ENCODE results near the gene TENM3.

TENM3 gene

GRCh38 chr4:182752158-182752910 is 509.1 kb downstream of the TENM3 start:
- DNase-seq: no peak

DNA sequence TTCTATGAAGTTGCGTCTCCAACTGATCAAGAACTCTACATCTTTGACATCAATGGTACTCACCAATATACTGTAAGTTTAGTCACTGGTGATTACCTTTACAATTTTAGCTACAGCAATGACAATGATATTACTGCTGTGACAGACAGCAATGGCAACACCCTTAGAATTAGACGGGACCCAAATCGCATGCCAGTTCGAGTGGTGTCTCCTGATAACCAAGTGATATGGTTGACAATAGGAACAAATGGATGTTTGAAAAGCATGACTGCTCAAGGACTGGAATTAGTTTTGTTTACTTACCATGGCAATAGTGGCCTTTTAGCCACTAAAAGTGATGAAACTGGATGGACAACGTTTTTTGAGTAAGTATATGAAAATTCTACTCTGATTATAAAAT is 511.7 kb downstream of the TENM3 start:
- DNase-seq: no peak

- DNase-seq: no peak
Observed at GRCh38 chr4:182756161-182756690, 513.0 kb downstream of the TENM3 start.

DNA sequence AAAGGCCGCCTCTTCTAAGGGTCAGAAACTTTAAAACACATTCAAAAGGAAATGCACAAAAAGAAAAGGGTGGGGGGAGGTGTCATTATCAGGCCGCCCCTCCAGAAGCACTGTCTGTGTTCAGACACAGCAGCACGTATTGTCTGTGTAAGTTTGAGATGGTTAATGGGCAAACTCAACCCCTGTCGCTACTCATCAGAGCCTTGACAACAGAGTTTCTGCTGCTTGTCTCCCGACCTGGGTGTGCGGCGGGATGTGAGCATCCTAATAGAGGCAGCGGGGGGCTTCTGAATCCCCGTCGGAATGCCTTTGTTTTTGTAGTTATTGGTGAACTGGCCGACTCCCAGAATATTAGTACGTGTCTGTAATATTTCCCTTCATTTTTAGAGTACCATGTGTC is 515.1 kb downstream of the TENM3 start:
- no peak for DNase-seq

- no peak for DNase-seq
Observed at GRCh38 chr4:182760551-182761043, 517.4 kb downstream of the TENM3 start.

DNA sequence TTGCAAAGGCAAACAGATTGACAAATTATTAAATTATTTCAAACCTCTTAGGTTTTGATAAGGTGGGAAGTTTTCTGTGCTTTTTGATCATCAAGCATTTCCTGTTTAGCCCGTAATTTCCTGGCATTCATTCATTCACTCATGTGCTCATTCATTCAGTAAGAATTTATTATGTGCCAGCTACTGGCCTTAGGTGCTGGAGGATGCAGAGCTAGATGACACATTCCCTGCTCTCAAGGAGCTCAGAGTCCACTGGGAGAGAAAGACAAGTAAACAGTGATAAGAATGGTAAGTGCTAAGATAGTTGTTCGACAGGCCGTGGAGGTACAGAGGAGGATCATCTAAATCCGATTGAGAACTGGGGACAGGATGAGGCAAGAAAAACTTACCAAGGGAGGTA is 520.9 kb downstream of the TENM3 start:
- no peak for DNase-seq

DNA sequence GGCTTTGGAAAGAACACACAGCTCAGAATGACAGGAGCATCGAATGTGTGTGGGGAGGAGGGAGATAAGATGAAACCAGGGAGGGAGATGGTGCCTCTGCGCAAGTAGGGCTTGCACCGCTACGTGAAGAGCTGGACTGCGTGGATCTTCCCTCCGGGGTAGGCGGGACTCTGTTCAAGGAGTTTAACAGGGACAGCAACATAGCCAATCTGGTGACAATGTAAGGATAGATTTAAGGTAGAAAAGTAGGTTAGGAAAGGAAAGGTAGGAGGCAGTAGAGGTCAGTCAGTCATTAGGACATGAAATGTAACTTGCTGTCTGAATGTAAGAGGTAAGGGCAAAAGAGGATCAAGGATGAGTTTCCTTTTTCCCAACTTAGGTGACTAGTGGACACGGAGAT is 521.4 kb downstream of the TENM3 start:
- no peak for DNase-seq

DNA sequence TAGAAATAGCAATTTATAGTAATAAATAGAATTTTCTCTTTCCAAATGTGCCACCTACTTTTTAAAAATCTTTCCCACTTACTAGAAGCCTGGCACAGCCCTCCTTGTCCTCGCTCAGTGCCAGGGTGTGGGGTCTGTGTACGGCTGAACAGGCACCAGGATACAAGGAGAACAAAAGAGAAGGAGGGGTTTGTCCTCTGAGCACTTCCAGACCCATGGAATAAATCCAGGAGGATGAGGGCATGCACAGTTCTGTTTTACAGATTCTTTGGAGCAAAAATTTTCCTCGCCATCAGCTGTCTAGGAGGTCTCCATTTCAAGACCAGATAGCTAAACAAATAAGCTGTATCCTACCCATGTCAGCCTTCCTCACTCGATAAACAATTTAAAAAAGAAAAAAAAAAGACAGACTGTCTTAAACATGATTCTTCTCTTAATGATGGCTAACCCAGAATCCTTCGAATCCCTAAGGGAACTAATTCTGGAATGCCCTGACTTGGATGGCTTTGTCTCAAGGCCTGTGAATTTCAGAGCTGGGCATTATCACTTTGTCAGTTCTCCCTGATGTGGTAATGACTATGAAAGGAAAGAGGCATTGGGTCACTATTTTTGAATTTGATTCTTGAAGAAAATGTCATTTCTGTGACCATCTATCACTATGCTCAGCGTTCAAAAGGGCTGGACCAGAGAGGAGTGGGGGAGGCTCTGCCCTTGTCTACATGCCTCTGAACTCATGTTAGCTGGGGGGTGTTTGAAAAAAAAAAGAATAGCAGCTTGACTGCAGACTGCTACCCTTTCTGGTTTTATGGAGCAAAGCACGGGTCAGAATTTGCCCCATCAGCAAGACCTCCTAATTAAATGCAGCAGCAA is 523.0 kb downstream of the TENM3 start:
- DNase-seq: no peak

DNA sequence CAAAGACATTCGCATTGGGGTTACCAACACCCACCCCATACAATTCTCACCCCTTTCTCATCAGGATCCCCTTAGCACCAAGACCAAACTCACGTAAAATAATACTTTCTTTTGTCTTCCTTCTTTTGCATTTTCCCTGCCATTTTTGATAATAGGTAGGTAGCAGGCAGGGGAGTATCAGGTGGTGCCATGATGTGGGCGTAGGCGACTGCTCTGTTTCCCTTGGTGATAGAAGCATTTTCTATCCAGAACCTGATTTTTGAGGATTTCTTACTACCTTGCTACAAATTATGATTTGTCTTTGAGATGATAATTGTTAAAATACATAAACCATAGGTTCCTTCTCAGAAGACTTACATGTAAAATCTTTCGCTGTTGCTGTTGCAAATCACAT is 523.7 kb downstream of the TENM3 start:
- no peak for DNase-seq

DNA sequence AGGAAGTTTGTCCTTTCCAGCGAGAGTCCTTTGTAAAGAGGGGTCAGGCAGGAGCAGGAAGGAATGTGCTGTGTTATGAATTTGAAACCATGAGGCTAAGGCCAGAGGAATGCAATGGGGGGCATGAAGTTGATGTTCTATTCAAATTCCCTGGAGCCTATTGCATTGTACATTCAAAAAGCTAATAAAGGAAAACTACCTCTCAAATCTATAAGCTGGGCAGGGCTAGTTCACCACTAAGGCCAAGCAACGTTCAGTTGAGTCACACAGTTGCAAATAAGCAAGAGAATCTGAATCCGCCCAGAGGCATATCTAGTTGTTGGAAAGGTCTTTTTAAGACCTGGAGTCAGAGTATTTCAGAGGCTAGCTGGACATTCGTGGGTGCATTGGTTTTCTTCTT is 525.6 kb downstream of the TENM3 start:
- no peak for DNase-seq

DNA sequence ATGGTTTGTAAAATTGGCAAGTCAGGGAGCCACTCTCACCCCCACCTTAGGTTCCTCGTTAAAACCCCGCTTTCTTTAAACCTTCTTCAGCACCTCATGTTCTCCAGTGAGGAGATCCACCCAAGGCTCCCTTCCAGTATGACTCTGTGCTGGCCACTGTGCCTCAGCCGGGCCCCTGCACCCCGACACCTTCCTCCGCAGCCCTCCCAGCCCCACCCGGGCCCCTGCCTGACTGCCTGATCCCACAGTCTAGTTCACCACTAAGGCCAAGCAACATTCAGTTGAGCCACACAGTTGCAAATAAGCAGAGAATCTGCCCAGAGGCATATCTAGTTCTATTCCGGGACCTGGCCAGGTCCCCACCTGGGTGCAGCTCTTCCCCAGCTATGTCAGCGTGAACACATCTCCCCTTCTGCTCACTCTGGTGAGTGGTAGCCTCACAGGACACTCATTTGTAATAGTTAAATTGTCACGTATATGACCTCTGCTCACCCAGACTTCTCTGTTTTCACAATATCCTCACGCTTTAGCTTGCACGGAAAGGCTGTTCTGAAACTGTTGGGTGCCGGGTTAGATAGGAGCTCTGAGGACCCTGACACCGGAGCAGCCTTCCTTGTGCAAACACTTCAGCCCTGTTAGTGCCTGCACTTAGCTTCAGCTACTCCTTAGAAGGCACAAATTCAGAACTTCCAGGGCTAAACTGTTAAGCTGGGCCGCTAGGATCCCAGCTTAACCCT is 527.2 kb downstream of the TENM3 start:
- DNase-seq: no peak

DNA sequence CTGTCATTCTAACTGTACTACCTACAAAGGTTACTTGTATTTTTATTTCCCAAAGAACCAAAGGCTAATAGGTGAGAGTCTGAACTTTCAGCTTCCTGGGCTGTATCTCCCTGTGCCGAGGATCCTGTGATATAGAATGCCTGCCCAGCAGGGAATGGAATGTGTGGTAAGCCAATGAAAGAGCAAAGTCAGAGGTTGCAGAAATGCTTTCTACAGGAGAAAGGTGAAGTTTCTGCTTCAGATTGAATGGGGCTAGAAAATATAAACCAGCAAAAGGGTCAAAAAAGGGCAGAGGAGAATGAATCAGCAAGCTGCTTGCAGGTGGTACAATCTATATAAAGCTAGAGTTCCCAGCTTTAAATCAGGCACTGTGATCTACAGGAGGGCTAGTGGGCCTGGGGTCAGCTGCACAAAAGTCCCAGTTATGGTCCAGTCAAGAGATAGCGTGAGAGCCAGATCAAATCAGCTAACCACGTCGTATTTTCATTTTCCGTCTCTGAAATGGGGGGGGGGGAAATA is 527.9 kb downstream of the TENM3 start:
- no peak for DNase-seq

DNA sequence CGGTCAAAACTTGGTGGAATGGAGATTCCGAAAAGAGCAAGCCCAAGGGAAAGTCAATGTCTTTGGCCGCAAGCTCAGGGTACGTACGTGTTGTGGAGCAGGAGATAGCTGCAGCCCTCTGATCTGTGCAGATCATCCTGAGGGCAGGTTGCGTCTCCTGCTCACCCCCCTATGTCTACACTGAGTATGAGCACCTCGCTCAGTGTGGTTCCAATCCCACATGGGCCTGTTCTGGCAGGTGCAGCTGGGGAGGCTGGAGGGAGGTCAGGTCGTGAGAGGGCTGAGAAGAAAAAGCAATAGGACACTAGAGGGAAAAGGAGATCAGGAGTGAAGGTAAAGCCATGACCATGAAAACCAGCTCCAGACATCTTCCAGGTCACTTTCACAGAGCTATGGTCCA is 531.9 kb downstream of the TENM3 start:
- DNase-seq: no peak

- peak; percentile 8 to 28 for DNase-seq
Observed at GRCh38 chr4:182776376-182777105, 533.3 kb downstream of the TENM3 start.

DNA sequence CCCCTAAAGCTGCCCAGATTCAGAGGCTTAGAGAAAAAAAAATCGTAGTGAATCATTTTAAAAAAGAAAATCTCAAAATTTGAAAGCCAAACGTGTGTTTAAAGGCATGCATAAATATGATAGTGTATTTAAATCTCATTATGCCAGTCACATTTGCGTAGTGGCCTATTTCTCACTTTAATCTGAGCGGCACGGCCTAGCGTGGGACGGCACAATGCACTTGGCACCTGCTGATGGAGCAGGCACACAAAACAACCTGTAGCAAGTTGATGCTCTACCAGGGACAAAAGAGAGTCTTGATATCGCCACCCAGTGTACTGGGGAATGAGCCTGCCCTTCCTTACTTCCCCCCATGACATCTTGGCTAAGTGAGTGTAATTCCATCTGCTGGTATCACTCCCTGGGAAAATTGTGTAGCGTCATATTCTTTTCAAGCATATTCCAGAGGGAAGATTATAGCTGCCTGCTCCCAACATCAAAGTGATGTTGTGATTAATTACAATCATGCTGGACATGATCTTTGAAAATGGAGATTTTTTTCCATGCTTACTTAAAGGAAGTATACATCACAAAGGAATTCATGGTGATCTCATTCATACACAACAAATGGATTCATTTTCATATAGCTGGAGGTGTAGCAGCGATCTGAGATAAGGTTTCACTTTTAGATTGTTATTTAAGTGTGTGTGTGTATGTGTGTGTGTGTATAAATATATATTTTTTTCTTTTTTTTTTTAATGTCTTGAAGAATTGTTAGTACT is 535.2 kb downstream of the TENM3 start:
- DNase-seq: no peak

DNA sequence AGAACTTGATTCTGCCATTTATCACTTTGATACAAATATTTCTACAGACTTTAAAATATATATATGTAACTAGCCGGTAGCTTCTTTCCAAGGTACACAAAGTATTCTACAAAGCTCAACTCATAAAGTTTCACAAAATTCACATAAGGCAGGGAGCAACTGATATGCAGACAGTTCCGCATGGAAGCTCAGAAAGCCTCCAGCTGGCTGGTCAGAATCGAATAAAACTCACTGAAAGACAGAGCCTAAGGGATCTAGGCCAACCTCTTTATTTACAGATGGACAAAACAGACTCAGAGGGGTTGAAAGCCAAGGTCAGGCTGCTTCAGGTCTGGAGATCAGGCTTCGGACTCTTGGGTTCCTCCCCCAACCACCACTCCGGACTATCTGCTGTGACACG is 543.8 kb downstream of the TENM3 start:
- no peak for DNase-seq

- no peak for DNase-seq
Observed at GRCh38 chr4:182788201-182788600, 545.0 kb downstream of the TENM3 start.

DNA sequence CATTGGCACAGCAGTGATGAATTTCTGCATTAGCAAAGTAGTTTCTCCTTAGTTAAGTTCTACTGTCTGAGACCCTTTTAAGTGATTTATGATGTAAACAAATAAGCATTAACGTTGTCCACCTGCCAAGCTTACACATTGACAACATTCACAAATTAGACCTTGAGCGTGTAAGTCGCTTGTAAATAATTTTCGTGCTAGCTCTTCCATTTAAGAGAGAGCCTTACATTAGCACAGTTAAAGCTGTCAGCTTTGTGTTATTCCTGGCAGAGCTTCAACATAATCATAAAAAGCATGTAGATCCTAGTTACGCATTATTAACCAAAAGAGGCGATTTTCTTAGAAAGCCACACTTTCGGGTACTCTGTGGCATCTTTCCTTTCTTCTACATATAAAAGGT is 546.3 kb downstream of the TENM3 start:
- DNase-seq: peak in 1 of 2 experiments; percentile 64

DNA sequence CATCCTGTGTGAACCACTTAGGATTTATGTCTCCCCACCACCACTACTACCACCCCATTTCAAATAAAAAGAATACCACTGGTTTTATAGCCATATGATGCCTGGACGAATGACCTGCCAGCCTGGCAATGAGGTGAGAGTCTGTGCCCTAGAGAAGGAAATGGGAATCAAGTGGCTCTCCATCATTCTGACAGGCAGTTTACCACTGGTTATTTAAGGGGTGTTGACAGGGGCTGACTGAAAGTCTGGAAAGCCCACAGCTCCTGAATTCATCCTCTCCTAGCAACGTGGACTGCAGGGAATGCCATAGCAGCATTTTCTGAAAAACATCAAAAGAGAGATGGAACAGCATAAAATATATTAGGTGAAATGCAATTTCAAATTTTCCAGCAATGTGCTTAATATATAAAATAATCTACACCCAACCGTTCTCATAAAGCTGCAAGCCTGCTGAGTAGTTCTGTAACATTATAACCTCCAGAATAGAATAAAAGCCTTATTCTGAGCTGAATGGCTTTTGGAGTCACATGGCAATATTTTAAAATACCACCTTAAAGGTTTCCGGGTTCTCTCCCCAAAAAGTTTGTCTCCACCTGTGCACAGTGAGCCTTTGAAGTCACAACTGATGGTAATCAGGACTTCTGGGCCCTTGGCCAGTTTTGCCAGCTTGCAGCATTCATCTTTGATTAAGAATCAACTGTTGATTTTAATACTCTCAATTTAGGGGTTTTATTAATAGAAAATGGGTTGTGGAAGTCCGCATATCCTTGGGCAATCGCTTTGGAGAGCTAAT is 552.4 kb downstream of the TENM3 start:
- peak in 1 of 2 experiments; percentile 47 for DNase-seq

DNA sequence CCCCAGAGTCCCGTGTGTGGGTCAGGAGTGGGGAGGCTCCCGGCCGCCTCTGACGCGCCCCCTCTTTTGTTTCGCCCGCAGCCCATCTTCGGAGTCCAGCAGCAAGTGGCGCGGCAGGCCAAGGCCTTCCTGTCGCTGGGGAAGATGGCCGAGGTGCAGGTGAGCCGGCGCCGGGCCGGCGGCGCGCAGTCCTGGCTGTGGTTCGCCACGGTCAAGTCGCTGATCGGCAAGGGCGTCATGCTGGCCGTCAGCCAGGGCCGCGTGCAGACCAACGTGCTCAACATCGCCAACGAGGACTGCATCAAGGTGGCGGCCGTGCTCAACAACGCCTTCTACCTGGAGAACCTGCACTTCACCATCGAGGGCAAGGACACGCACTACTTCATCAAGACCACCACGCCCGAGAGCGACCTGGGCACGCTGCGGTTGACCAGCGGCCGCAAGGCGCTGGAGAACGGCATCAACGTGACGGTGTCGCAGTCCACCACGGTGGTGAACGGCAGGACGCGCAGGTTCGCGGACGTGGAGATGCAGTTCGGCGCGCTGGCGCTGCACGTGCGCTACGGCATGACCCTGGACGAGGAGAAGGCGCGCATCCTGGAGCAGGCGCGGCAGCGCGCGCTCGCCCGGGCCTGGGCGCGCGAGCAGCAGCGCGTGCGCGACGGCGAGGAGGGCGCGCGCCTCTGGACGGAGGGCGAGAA is 556.5 kb downstream of the TENM3 start:
- no peak for DNase-seq

All from NCI-H2081 (cell line).